A673 (cell line): ENCODE measurements around the gene OR5H14. TPM values are rescaled to one million over a fixed set of nuclear protein-coding genes. Genes with fewer than 3 reads are reported as not detected.
"Not testable (repeated sequence)": the region's sequence is repeated elsewhere in the genome, so short reads cannot be mapped to it uniquely, and the experiment has no call there.

Experiments
- BruUV-seq: library from RNA; stranded (reverse); fragments of 400-500 nt; replicated peaks from 2 replicates; lab custom pipeline; 2021; lab: Mats Ljungman, UMichigan
- CTCF ChIA-PET: fragments of 300-600 bp; sonication (Branson Sonifier 250); formaldehyde crosslinking; loops from one replicate; lab custom pipeline; 2022; ENCODE audit warnings: antibody characterized with exemption; lab: Charles Lee
- POLR2A ChIA-PET: fragments of 300-600 bp; sonication (Branson Sonifier 250); formaldehyde crosslinking; loops from one replicate; lab custom pipeline; 2022; ENCODE audit warnings: antibody characterized with exemption; ENCODE audit not compliant: low non-redundant PET; lab: Charles Lee
- DNase-seq: peaks from one replicate; pipeline ENCODE4 v3.0.0-alpha.2; 2015; ENCODE audit warnings: low spot score
- H3K27ac ChIP-seq: fragments of 200-600 bp; sonication (generic); 2 replicates; pipeline ENCODE4 v1.5.1; 2016; ENCODE audit warnings: mixed run types, low read depth, mild to moderate bottlenecking, mixed read lengths, antibody characterized with exemption, low read length; ENCODE audit not compliant: poor library complexity, severe bottlenecking
- H3K27me3 ChIP-seq: fragments of 200-600 bp; sonication (generic); replicated peaks from 2 replicates; pipeline ENCODE4 v1.6.1; 2017; ENCODE audit warnings: mixed run types, low read depth, mild to moderate bottlenecking, mixed read lengths, antibody characterized with exemption, low read length; ENCODE audit not compliant: insufficient read depth, poor library complexity
- H3K36me3 ChIP-seq: fragments of 200-600 bp; sonication (generic); 2 replicates; pipeline ENCODE4 v1.6.1; 2016; ENCODE audit warnings: mixed run types, mild to moderate bottlenecking, mixed read lengths, antibody characterized with exemption, low read length; ENCODE audit not compliant: insufficient read depth, poor library complexity, severe bottlenecking
- H3K4me1 ChIP-seq: fragments of 200-600 bp; sonication (generic); 2 replicates; pipeline ENCODE4 v1.6.1; 2017; ENCODE audit warnings: mixed run types, mild to moderate bottlenecking, mixed read lengths, antibody characterized with exemption, low read length; ENCODE audit not compliant: insufficient read depth, poor library complexity, severe bottlenecking
- H3K4me3 ChIP-seq: fragments of 200-600 bp; sonication (generic); 2 replicates; pipeline ENCODE4 v1.5.1; 2016; ENCODE audit warnings: low read depth, mixed run types, mild to moderate bottlenecking, mixed read lengths, low read length; ENCODE audit not compliant: poor library complexity, severe bottlenecking
- H3K9me3 ChIP-seq: fragments of 200-600 bp; sonication (generic); 2 replicates; pipeline ENCODE4 v1.6.1; 2016; ENCODE audit warnings: mixed run types, low read depth, mild to moderate bottlenecking, mixed read lengths, antibody characterized with exemption, low read length; ENCODE audit not compliant: poor library complexity, severe bottlenecking
- CTCF ChIP-seq: fragments of 300-800, 200-600 bp; sonication (generic); conservative IDR thresholded peaks from 2 replicates; pipeline ENCODE4 v1.5.1; 2017; ENCODE audit warnings: low read depth, mild to moderate bottlenecking, antibody characterized with exemption, low read length, moderate library complexity, mixed read lengths
- EZH2 ChIP-seq: fragments of 200-600 bp; sonication (generic); IDR thresholded peaks from 2 replicates; pipeline ENCODE4 v1.6.1; 2017; ENCODE audit warnings: borderline replicate concordance, low read depth, mild to moderate bottlenecking, mixed read lengths, antibody characterized with exemption, low read length; ENCODE audit not compliant: poor library complexity, severe bottlenecking
- intact Hi-C: fragments of 100-400 bp; cut with micrococcal nuclease; formaldehyde crosslinking; loops from one replicate; pipeline ENCODE4 v1.10.0; 2022; ENCODE audit not compliant: unreplicated experiment
- total RNA-seq: library from RNA; stranded (reverse); gene quantifications from 2 replicates; pipeline ENCODE4 v1.2.3, GENCODE V29; 2021

Gene OR5H14
- total RNA-seq, 1 experiment from 2014 or later, result not detected

- no peak for DNase-seq
- Histone ChIP-seq H3K4me1 (no peaks in the 10 kb centered on the region), H3K27ac (no peak overlapping the region), H3K4me3 (no peak overlapping the region), H3K27me3 (no peaks in the 10 kb centered on the region), H3K36me3 (no peaks in the 10 kb centered on the region), H3K9me3 (no peaks in the 10 kb centered on the region)
- no TSS peak for BruUV-seq
- ChIA-PET CTCF (no interaction called here), POLR2A (no interaction called here)
- TF ChIP-seq CTCF (no peak), EZH2 (no peak)
- intact Hi-C loops, result no loop called here
Observed at GRCh38 chr3:98148751-98149150, 1.5 kb downstream of the OR5H14 start.

- H3K9me3 ChIP-seq, H3K27ac ChIP-seq, H3K4me3 ChIP-seq, DNase-seq, H3K36me3 ChIP-seq, H3K27me3 ChIP-seq, CTCF ChIA-PET, POLR2A ChIA-PET, BruUV-seq, H3K4me1 ChIP-seq, intact Hi-C loops: not testable (repeated sequence)
Observed at GRCh38 chr3:98149456-98149855, 2.2 kb downstream of the OR5H14 start.

- Histone ChIP-seq H3K4me3 (no peak overlapping the region), H3K36me3 (no peaks in the 10 kb centered on the region), H3K9me3 (no peaks in the 10 kb centered on the region), H3K27me3 (no peaks in the 10 kb centered on the region), H3K4me1 (no peaks in the 10 kb centered on the region), H3K27ac (no peak overlapping the region)
- CTCF ChIA-PET, result no interaction called here
- TF ChIP-seq EZH2 (no peak), CTCF (no peak)
- intact Hi-C loops, result no loop called here
- no TSS peak for BruUV-seq
- no peak for DNase-seq
- POLR2A ChIA-PET, result no interaction called here
Observed at GRCh38 chr3:98151241-98151640, 4.0 kb downstream of the OR5H14 start.

- no peak for DNase-seq
- intact Hi-C loops, result no loop called here
- Histone ChIP-seq H3K36me3 (no peaks in the 10 kb centered on the region), H3K4me3 (no peak within 1 kb of the TSS), H3K4me1 (no peaks in the 10 kb centered on the region), H3K27ac (no peak within 1 kb of the TSS), H3K9me3 (no peaks in the 10 kb centered on the region), H3K27me3 (peaks cover 9% of the 10 kb centered on the region)
- ChIA-PET POLR2A (no interaction called here), CTCF (no interaction called here)
- TF ChIP-seq EZH2 (no peak), CTCF (no peak)
- no TSS peak for BruUV-seq
Observed at GRCh38 chr3:98166396-98166795, 19.1 kb downstream of the OR5H14 start, which contains the start of gene OR5H15. TSS of gene OR5H15 (plus strand) at chr3:98166696. CDS start at chr3:98168700, 2,004 bp downstream.
